Bone marrow (tissue), 2 donors: ENCODE data around the gene INPP5J.

Experiments used
- DNase-seq, 2 donors: peaks; one replicate each; lab custom pipeline; 2025; lab: John Stamatoyannopoulos, UW

INPP5J gene

DNA sequence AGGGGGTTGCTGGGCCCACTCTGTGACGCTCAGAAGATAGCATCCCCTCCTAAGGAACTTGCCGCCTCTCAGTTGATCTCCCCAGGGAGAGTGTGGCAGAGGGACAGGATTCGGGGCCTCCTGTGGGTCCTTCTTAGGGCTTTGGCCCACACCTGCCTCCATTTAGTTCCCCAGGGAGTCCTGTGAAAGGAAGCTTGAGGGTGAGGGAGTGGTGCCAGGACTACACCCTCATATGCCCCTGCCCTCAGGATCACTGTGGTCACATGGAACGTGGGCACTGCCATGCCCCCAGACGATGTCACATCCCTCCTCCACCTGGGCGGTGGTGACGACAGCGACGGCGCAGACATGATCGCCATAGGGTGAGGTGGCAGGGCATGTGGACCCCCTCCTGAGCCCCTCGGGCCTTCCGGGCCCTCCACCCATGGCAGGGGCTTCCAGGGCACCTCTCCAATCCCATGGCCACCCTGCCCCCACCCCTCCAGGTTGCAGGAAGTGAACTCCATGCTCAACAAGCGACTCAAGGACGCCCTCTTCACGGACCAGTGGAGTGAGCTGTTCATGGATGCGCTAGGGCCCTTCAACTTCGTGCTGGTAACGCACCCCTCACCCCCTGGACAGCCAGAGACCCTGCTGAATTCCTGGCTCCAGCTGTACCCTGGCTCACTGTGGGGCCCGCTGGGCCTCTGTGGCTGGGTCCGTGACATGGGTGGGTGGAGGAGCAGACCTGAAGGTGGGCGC is 3.5 kb downstream of the INPP5J start:
- no peak for DNase-seq

- DNase-seq: no peak
These were observed 4.1 kb downstream of the INPP5J start for GRCh38 chr22:31126869-31127175.

DNA sequence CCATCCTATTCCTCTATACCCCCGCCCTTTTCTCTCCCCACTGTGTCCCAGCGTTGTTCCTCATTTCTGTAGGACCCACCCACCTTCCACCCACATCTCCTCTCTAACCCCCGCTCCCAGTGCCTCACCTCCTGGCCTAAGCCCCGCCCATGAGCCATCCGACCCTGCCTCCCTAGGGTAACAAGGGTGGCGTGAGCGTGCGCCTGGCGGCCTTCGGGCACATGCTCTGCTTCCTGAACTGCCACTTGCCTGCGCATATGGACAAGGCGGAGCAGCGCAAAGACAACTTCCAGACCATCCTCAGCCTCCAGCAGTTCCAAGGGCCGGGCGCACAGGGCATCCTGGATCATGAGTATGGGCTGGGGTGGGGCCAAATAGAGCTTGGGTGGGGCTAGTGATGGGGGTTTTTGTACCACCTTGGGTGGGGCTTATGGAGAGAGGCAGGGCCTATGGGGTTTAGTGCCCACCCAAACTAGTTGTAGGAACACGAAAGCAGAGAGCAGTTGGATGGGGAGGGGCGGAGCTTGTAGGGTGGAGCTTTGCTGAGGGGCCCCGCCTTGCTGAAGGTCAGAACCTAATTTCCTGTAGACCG is 4.5 kb downstream of the INPP5J start:
- no peak for DNase-seq

DNA sequence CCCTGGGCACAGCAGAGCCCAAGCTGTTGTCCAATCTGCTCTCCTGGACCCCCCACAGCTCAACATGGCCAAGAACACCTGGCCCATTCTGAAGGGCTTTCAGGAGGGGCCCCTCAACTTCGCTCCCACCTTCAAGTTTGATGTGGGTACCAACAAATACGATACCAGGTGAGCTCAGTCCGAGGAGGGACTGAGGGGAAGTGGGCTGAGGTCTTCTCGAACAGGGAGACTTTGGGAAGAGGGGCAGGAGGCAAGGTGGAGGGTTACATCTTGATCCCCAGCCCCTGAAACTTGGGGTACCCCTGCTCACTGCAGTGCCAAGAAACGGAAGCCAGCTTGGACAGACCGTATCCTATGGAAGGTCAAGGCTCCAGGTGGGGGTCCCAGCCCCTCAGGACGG is 5.4 kb downstream of the INPP5J start:
- no peak for DNase-seq

- no peak for DNase-seq
These were observed 8.1 kb downstream of the INPP5J start for GRCh38 chr22:31130873-31131272.

- no peak for DNase-seq
These were observed 11.1 kb downstream of the INPP5J start for GRCh38 chr22:31133911-31134310.

GRCh38 chr22:31134688-31135087 is 11.9 kb downstream of the INPP5J start:
- no peak for DNase-seq

DNA sequence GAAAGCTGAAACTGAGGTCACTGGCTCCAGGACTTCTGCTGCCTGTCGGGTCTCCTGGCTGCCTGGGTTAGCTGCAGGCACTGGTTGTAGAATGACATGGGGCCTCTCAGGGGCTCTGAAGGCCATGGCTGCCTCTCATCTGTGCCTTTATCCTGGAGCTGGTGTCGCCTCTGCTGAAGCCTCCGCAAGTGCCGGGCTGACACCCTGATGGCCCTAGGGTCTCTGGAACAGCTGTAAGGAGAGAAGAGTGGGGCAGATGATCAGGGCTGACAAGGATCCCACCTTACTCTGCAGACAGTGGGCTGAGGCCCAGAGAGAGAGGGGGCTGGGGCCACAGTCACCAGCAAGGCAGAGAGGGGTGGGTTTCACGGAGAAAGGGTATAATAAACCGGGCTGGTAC is 12.9 kb downstream of the INPP5J start:
- no peak for DNase-seq

DNA sequence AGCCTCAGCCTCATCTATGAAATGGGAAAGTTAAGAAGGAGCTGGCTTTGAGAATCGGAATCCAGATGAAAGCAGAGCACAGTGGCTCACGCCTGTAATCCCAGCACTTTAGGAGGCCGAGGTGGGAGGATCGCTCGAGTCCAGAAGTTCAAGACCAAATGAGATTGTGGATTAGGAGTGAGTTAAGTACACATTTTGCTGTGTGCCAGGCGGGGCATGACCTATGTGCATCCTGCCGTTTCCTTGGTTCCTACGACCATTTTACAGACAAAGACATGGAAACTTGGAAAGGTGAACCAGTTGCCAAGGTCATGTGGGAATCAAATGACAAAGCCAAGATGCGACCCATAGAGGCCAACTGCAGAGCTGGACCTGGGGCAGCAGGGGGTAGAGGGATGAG is 13.4 kb downstream of the INPP5J start:
- DNase-seq: no peak

GRCh38 chr22:31136711-31137110 is 13.9 kb downstream of the INPP5J start:
- no peak for DNase-seq

DNA sequence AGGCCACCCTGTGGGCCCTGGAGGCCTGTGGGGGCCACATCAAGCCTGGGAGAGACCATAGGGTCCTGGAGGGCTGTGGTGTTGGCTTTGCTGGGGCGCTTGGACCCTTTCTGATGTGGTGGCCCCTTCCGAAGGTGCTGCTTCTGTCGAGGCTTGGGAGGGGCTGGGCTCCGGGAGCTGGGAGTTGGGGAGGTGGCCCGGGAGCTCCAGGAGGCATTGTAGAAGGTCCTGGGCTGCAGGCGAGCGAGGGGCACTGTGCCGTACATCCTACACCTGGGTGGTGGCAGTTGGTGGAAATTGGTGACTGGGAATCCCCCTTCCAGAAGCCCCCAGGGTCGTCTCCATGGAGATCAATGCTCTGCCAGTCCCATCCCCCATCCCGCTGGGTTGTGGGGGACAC is 15.0 kb downstream of the INPP5J start:
- no peak for DNase-seq

- DNase-seq: no peak
These were observed 15.4 kb downstream of the INPP5J start for GRCh38 chr22:31138126-31138525.

GRCh38 chr22:31139066-31139465 is 16.3 kb downstream of the INPP5J start:
- no peak for DNase-seq

- DNase-seq: no peak
These were observed 17.3 kb downstream of the INPP5J start, which contains the start of gene PLA2G3 for GRCh38 chr22:31139866-31140716. Gene PLA2G3 (minus strand): TSS chr22:31140508. CDS start chr22:31140354, 154 bp downstream.

DNA sequence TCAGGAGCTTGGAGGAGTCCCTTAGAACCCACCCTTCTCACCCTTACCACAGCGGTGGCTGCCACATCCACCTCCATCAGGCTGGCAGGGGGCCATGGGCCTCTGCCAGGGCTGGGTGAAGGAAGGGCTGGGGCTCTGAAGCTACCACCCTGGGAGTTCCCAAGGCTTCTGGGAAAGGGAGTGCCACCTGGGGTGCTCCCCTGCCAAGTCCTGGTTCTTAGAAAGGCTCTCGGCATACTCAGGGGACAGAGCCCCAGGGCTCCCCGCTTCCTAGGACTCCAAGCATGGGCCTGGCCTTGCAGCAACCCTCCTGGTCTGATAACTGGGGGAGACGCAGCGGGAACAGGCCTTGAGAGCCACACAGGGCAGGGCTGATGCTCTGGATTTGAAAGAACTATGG is 18.0 kb downstream of the INPP5J start:
- no peak for DNase-seq

GRCh38 chr22:31141551-31141950 is 18.8 kb downstream of the INPP5J start:
- DNase-seq: no peak

DNA sequence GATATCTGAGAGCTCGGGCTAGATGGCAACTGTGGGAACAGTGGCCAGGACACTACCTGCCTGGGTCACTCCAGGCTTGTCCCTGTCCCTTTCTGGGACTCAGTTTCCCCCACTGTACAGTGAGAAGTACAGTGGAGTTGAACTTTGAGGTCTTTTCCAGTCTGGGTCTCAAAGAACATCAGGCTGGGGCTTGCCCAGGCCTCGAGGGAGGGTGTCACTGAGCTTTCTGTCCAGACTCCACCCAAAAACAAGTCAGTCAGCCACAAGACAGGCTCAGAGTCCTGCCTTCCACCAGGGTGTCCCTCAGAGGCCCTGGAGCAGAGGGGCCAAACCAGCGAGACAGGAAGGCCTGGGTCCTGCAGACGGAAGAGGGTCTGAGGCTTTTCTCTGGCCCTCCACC is 19.5 kb downstream of the INPP5J start:
- DNase-seq: no peak

GRCh38 chr22:31143038-31143437 is 20.3 kb downstream of the INPP5J start:
- no peak for DNase-seq

DNA sequence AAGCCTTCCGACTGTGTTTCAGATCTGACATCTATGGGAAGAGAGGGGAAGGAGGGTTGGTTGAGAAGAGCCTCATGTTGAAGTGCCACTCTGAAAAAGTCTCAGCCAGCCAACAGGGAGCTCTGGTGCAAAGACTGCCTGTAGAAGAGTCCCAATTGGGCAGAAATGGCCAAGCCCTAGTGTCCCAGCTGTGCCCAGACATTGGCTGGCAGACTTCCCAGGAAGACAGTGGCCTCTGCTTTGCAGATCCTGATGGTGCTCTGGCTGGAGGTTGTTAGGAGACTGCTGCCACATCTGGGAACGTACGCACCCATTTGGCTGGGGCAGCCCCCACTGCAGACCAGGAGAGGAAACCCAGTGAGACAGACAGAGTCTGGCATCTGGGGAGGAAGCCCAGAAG is 20.8 kb downstream of the INPP5J start:
- no peak for DNase-seq

- DNase-seq: no peak
These were observed 21.5 kb downstream of the INPP5J start for GRCh38 chr22:31144223-31144622.

- DNase-seq: no peak
These were observed 25.7 kb downstream of the INPP5J start for GRCh38 chr22:31148488-31148887.

- peak; percentile 3 to 68 for DNase-seq
These were observed 26.3 kb downstream of the INPP5J start for GRCh38 chr22:31148953-31149627.

DNA sequence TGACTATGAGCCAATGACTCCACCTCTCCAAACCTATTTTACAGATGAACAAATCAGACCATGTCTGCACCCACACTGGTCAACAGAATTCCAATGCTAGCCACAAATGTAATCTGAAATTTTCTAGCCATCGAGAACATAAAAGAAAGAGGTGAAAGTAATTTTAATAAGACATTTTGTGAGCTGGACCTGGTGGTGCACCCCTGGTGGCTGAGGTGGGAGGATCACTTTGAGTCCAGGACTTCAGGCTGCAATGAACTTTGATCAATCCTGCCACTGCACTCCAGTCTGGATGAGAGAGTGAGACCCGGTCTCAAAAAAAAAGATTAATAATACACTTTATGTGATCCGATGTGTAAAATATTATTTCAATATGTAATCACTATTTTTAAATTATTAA is 27.8 kb downstream of the INPP5J start:
- DNase-seq: no peak
